HG02870 (cell line): Measurements from ENCODE around the gene EXOC6B.

Source experiments
- ATAC-seq: cut with Tn5 transposase; IDR thresholded peaks from one replicate; pipeline ENCODE4 v1.9.1; 2021; ENCODE audit warnings: mild to moderate bottlenecking, moderate library complexity; ENCODE audit not compliant: unreplicated experiment

EXOC6B gene

DNA sequence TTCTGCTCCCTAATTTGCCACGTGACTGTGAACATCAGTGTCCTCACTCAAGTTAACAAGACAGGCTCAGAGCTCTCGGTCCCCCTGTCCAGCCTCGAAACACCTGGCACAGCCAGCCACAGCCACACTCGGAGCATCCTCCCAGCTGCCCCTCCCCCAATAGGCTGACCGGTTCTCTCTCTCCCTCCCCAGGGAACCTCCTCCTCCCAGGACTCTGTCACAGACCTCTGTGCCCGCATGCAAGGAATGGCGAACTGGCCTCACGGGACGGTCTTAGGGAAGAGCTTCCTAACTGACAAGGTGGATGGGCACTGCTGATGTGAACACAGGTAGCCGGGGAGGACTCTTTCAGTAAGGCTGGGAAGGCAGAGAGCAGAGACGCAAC lies 697.0 kb downstream of the EXOC6B start:
- no peak for ATAC-seq

DNA sequence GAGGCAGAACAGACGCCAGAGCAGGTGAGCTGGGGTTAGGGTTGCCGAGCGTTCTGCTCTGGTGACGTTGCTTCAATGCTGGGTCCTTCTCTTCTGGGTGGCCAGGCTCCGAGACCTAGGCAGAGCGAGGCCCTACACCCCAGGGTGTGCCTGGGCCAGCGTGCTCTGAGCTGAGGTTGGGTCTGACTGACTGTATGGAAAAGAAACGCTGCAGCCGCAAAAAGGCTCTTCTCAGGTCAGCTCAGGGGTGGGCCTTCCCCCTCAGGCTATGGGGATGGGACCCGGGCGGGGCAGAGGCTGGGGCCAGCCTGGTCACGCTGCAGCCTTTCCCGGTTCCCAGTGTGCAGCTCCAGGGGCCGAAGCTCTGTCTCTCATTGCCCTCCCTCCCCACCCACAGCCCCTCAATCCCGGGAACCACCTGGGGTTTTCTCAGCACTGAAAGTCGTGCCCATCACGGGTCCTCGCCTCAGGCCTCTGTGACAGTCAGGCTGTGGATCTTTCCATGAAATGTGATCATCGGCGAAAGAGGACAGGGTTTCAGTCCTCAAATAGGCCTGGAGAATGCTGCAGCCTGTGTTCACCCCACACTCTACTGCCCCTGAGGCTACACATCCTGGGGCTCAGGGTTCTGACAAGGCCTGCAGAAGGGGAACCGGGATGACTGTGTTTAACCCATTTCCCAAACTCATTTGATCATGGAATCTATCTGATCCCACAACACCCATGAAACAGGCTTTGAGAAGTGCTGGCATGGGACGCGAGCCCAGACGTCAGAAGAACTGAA lies 697.6 kb downstream of the EXOC6B start:
- ATAC-seq, result no peak

DNA sequence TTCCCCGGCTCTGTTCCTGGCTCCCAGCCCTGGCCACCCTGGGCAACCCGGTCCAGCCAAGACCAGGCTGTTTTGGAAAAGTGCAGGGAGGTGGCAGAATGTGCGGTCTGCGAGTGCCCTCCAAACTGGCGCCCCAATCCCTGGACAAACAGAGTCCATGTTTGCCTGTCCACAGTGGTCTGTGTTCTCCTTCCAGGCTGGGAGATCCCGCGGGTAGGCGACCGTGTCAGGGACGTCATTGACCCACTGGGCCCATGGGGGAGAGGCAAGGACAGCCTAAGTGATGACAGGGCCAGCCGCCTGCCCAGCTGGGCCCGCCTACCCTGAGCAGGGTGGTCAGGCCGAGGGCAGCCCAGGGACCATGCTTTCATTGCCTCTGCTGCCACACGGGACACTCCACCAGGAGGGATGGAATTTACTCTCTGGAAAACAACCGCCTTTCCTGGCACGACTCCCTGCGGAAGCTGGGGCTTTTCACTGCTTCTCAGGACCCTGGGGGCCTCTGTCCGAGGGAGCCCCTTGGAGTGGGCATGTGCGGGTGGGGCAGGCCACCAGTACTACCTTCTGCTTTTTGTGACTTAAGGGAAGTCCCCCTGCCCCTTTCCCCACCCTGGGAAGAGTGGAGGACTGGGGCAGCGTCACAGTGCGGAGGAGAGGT lies 698.3 kb downstream of the EXOC6B start:
- ATAC-seq, result no peak

DNA sequence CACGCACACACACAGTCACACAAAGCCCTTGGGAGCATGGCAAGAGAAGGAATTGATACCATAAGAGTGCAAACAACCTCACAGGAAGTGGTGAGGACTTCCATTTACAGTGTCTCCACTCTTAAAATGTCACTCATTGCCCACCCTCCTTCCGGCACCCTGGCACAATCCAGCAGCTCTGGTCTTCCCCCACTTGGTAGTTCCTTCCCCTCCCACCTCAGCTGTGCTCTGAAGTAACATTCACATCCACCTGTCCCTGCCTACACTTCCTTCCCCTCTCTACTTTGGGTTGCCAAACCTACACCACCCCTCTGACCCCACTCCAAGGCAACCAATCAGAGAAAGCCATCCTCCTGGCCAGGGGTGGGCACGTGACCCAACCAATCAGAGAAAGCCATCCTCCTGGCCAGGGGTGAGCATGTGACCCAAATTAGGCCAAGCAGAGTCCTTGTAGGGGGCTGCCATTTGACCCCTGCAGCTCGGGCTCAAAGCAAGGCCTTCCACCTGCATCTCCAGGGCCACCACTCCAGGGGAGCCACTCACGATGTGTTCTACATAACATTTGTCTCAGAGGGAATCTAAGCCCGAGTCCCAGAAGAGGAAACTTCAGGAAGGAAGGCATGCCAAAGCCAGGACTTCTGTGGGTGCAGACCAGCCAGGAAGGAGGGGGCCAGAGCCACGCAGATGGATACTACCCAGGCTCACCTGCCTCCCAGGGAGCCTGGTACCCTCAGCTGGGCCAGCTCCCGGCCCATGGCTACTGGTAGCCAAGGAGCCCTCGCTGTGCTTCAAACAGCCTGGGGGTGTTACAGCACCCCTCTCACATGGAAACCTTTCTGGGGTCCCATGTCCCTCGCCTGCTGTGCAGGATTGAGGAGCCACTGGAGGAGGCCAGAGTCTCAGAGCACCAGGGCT lies 699.4 kb downstream of the EXOC6B start:
- ATAC-seq, result no peak
